Measurements from ENCODE around the gene MLF2.

The MLF2 gene

GRCh38 chr12:6778217-6778573 lies 25.3 kb upstream of the MLF2 start:
- no peak for DNase-seq

DNA sequence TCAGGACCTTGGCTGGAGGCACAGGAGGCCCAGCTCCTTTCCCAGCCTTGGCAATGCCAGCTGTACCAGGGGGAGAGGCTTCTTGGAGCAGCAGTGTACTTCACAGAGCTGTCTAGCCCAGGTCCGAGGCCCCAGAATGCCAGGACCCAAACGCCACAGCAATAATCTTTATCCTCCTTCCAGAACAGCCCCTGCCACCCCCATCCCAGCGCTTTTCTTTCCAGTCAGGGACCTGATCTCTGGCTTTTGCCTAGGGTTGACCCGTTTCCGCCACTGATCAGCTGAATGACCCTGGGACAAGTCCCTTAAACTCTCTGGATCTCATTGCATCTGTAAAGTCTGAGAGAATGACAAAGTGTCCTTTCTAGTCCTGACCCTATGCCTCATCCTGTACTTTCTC lies 24.4 kb upstream of the MLF2 start:
- no peak for DNase-seq

DNA sequence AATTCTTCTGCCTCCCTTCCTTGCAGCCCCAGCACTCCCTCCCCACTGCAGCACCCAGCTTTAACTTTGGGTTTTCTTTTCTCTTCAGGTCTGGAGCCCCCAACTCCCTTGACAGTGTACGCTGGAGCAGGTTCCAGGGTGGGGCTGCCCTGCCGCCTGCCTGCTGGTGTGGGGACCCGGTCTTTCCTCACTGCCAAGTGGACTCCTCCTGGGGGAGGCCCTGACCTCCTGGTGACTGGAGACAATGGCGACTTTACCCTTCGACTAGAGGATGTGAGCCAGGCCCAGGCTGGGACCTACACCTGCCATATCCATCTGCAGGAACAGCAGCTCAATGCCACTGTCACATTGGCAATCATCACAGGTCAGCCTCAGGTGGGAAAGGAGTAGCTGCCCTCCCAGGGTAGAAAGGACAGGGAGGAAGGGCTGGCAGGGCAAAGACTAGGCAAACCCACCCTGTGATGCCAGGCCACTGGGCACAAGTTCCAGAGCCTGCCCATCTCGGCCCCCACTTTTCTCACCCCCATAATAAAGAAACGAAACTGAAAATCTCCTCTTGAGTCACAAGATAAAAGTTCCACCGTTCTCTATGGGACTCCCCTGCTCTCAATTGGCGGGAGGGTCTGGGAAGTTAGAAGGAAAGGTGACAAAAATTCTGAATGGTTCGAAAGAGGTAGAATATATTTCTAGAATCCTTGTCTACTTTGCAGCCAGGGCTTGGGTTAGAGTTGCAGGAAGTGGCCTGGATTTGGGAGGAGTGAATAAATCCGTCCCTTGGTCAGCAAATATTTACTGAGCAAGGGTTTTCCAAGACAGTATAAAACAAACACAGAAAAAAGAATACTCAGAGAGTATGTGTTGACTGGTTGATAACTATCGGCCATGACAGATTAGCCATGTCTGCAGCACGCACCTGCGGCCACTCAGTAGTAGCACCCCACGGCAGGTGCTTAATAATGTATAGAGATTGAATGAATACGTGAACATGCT lies 22.5 kb upstream of the MLF2 start:
- no peak for DNase-seq

- peak; percentile 40 for DNase-seq
Observed at GRCh38 chr12:6774499-6775062, 21.6 kb upstream of the MLF2 start.

DNA sequence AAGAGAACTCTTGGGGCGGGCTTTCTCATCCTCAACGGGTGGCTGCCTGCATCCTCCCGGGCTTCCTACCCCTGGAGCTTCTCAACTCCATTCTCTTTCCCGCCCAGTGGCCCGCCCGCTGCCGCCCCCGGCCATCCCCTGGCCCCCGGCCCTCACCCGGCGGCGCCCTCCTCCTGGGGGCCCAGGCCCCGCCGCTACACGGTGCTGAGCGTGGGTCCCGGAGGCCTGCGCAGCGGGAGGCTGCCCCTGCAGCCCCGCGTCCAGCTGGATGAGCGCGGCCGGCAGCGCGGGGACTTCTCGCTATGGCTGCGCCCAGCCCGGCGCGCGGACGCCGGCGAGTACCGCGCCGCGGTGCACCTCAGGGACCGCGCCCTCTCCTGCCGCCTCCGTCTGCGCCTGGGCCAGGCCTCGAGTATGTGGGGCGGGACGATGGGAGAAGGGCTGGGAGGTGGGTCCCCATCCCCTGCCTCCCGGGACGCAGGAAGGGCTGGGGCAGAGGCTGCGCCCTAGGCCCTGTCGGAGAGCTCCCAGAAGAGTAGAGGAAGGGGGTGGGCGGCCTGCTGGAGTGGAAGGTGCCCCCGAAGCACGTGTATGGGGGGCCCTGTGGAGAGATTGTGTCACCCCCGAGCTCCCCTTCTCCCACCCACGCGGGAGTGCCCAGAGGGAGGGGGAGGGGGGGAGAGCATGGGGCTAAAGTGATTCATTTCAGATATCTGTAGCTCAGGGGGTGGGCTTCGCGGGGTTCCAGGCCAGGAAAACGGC lies 20.8 kb upstream of the MLF2 start:
- peak; percentile 78 for DNase-seq

GRCh38 chr12:6772726-6773589 lies 20.0 kb upstream of the MLF2 start:
- no peak for DNase-seq

DNA sequence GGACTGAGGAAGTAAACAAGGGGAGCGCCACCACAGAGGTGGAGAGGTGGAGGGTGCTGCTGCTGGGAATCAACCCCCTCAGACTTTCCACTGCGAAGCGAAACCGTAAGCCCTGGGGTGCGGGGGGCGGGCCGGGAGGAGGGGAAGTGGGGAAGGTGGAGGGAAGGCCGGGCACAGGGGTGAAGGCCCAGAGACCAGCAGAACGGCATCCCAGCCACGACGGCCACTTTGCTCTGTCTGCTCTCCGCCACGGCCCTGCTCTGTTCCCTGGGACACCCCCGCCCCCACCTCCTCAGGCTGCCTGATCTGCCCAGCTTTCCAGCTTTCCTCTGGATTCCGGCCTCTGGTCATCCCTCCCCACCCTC lies 19.4 kb upstream of the MLF2 start, which contains the start of gene LAG3:
Gene LAG3 (plus strand): TSS at position 190 of the 365 bp plus-strand sequence. CDS start 333 bp downstream, outside the sequence.
- DNase-seq, result peak; percentile 62

- no peak for DNase-seq
Observed at GRCh38 chr12:6771509-6772330, 18.8 kb upstream of the MLF2 start.

GRCh38 chr12:6771091-6771495 lies 18.2 kb upstream of the MLF2 start:
- DNase-seq, result no peak

GRCh38 chr12:6770600-6770999 lies 17.7 kb upstream of the MLF2 start:
- DNase-seq, result no peak

DNA sequence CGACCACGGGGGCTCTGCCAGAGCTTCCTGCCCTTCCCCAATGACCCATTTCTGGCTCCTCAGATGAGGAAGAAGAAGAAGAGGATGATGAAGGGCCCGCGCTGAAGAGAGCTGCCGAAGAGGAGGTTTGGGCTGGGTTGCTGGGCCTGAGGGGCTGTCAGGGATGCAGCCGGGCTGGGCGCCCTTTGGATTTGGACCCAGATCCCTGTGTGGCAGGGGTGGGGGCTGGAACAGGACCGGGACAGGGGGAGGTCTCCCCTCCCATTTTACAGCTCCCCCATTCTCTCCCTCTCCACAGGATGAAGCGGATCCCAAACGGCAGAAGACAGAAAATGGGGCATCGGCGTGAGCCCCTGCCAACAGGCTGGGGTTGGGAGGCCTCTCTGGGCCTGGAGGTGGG lies 17.2 kb upstream of the MLF2 start:
- DNase-seq, result no peak

DNA sequence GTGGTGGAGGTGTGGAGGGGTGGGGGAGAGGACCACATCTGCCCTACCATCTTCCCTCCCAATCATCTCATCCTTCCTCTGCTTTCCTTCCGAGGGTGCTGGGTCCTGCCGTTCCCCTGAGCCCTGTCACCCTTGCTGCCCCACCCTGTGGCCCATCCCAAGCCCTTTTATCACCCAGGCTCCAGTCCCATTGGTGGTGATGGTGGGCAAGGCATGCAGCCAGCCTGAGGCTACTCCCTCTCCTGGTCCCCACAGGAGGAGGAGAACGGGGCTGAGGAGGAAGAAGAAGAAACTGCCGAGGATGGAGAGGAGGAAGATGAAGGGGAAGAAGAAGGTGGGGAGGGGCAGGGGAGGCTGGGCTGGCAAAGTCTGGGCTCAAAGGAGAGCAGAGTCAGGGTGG lies 16.7 kb upstream of the MLF2 start:
- no peak for DNase-seq

GRCh38 chr12:6768990-6769389 lies 16.0 kb upstream of the MLF2 start:
- no peak for DNase-seq

- DNase-seq, result no peak
Observed at GRCh38 chr12:6768437-6768914, 15.5 kb upstream of the MLF2 start.

DNA sequence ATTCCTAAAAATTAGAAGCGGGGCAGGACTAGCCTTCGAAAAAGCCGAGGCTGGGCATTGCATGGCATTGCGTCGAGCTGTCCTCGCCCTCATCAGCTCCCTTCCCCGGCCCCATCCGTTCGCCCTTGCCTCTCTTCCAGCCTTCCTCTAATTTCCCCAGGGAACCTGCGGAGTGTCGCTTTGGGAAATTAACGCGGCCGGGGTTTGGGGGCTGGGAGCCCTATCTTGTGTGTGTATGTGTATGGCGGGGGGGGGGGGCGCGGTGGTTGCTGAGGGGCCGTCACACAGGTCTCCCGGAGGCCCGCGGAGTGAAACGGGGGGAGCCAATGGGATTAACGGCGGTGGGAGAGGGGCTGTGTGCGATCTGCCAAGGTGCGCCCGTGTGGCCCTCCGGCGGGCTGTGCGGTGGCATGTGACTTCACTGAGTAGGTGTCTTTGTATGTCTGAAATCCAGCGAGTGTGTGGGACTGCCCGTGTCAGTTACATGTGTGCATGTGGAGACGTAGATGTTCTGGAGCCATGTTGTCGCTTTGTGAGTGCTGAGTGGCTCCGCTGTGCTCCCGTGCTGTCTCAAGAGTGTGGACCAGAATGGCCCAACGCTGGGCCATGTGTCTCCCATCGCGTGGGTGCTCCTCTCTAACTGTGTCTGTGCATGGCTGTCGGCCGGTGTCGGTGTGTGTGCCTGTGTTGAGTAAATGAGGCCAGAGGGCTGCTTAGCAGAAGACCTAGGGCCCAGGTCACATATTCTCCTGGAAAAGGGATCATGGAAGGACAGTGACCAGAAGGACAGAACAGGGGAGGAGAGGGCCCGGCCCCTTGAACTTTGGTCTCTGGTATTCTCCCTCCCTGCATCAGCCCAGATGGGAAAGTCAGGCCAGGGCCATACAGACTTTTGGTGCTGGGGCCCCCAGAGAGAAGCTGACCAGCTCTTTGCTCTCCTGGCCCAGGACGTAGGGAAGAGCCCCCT lies 14.7 kb upstream of the MLF2 start:
- no peak for DNase-seq

GRCh38 chr12:6766651-6767349 lies 13.9 kb upstream of the MLF2 start:
- DNase-seq, result peak; percentile 51

DNA sequence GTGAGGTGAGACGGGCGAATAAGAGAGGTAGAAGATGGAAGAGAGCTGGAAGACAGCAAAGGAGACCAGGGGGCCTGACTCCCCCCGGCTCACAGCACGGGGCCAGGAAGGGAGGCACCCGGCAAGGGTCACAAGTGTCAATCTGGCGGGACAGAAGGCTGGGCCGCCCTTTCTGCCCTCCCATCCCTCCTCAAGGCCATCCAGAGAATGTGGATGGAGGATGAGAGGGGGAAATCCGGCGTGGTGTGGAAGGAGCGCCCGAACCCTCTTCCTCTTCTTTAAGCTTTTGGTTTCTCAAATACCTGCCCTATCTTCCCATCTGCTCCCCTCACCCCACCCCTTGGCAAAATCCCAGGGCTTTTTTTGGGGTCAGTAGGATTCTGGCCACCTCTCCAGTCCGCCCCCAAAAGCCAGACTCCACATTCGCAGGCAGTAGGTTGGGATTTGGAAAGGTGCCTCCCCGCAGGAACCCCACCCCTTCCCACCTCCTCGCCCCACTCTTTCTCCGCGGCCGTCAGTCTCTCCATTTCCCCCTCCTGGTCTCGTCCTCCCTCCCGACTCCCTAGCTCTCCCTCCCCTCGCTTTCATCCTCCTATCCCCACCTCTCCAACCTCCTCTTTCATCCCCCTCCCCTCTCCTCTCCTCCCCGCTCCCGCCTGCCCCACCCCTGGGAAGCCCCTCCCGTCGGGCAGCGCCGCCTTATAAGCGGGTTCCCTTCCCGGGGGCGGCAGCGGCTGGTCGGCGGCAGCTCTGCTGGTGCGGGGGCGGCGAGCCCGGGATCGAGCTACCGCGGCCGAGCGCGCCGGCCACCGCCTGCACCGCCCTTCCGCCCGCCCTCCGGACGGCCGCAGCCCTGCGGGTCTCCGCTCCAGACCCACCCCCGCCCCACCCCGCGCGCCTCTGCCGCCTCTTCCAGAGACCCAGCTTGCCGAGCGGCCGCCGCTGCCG lies 13.0 kb upstream of the MLF2 start, which contains the start of gene PTMS:
Gene PTMS (plus strand): TSS at position 730 of the 948 bp plus-strand sequence. CDS start 343 bp downstream, outside the sequence.
- no peak for DNase-seq

DNA sequence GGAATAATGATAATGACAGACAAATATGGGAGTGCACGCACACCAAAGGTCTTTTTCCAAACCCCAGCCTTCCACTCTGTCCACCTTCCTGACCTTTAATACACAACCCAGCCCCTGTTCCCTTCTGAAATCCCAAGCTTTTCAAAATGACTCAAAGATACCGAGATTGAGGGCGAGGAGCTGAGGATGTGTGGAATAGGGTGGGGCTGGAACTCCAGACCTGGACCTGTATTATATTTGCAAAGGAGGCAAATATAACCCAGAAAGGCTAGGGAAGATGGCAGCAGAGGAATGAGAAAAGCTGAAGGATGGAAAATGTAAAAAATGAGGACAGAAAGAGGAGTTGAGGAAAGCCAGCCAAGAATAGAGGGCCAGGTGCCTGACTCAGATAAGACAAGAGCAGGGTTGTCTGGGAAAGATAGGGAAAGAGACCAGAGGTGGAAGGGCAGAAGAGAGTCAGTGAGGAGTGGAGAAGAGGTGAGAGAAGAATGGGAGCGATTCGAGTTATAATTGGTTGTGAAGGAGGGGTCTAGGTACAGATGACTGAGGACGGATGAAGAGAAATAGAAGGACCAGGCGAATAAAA lies 12.2 kb upstream of the MLF2 start:
- DNase-seq, result no peak

Data from activated CD8-positive, alpha-beta memory T cell treated with anti-CD3 and anti-CD28 coated beads, Interleukin-2, amount 50 U/mL, for 4 hours (primary cell).